B cell (primary cell): ENCODE data around the gene ANKRD37. TPM values are rescaled to one million over a fixed set of nuclear protein-coding genes. Genes with fewer than 3 reads are reported as not detected.

Experiments
- ATAC-seq: fragments of 200-7000 bp; cut with Tn5 transposase; one replicate; pipeline ENCODE4 v1.10.0; 2021; ENCODE audit warnings: low read depth, mild to moderate bottlenecking, moderate number of reproducible peaks, moderate library complexity
- CTCF ChIA-PET: fragments of 350-600 bp; sonication (Branson Sonifier 250); formaldehyde crosslinking; loops from one replicate; lab custom pipeline; 2021; ENCODE audit warnings: antibody characterized with exemption, inconsistent platforms; lab: Charles Lee
- POLR2A ChIA-PET: fragments of 350-600 bp; sonication (Branson Sonifier 250); formaldehyde crosslinking; loops from one replicate; lab custom pipeline; 2021; ENCODE audit warnings: antibody characterized with exemption; lab: Charles Lee
- DNase-seq: peaks from one replicate; pipeline ENCODE4 v3.0.0; 2013
- H2AFZ ChIP-seq: 2 replicates; pipeline ENCODE4 v1.6.1; 2012; ENCODE audit warnings: mild to moderate bottlenecking, low read depth, low read length; ENCODE audit not compliant: insufficient read depth, poor library complexity, severe bottlenecking
- H3K27ac ChIP-seq, 2 donors: 1 replicate in 1 of 2; 2 replicates in 1 of 2; pipeline ENCODE4 v1.5.1; 2012 to 2013; ENCODE audit warnings: low read length in 2 of 2, mild to moderate bottlenecking in 2 of 2, moderate library complexity in 1 of 2
- H3K27me3 ChIP-seq, 4 experiments: fragments of 200-600 bp in 1 of 4; sonication (generic) in 1 of 4; replicated peaks in 1 of 4; 1 replicate in 2 of 4; 2 replicates in 2 of 4; pipeline versions ENCODE4 v1.6.1 to v1.7.0; 2013 to 2016; ENCODE audit warnings: low read length in 3 of 4, mild to moderate bottlenecking in 2 of 4, mixed read lengths in 1 of 4, moderate library complexity in 1 of 4; ENCODE audit not compliant: insufficient read depth in 4 of 4, control insufficient read depth in 3 of 4; ENCODE audit errors: control extremely low read depth in 1 of 4
- H3K36me3 ChIP-seq, 2 experiments: replicated peaks in 1 of 2; 1 replicate in 1 of 2; 2 replicates in 1 of 2; pipeline versions ENCODE4 v1.6.1 to v1.7.1; 2013; ENCODE audit warnings: low read length in 1 of 2; ENCODE audit not compliant: insufficient read depth in 2 of 2, control insufficient read depth in 1 of 2; ENCODE audit errors: control extremely low read depth in 1 of 2, extremely low read depth in 1 of 2
- H3K4me1 ChIP-seq, 2 donors: fragments of 200-600 bp in 1 of 2; sonication (generic) in 1 of 2; 1 replicate in 1 of 2; 2 replicates in 1 of 2; pipeline versions ENCODE4 v1.5.1 to v1.6.1; 2013 to 2017; ENCODE audit warnings: low read length in 2 of 2; ENCODE audit not compliant: control insufficient read depth in 2 of 2, insufficient read depth in 2 of 2
- H3K4me2 ChIP-seq: replicated peaks from 2 replicates; pipeline ENCODE3; 2012; ENCODE audit warnings: mild to moderate bottlenecking, low read depth, low read length; ENCODE audit not compliant: poor library complexity, severe bottlenecking
- H3K4me3 ChIP-seq, 5 experiments: fragments of 200-600 bp in 1 of 5; sonication (generic) in 1 of 5; 1 replicate in 3 of 5; 2 replicates in 2 of 5; pipeline versions ENCODE4 v1.5.1 to v1.7.0; 2011 to 2016; ENCODE audit warnings: low read length in 4 of 5, mild to moderate bottlenecking in 4 of 5, low read depth in 2 of 5, control low read depth in 1 of 5, moderate library complexity in 1 of 5; ENCODE audit not compliant: insufficient read depth in 1 of 5; ENCODE audit errors: control extremely low read depth in 1 of 5, extremely low read depth in 1 of 5
- H3K79me2 ChIP-seq: fragments of 200-600 bp; sonication (generic); one replicate; pipeline ENCODE4 v1.6.0; 2016; ENCODE audit warnings: low read length; ENCODE audit not compliant: control insufficient read depth, insufficient read depth
- H3K9ac ChIP-seq: fragments of 200-600 bp; sonication (generic); 2 replicates; pipeline ENCODE4 v1.6.1; 2017; ENCODE audit warnings: mild to moderate bottlenecking, low read length, moderate library complexity
- H3K9me3 ChIP-seq, 3 donors: one replicate each; pipeline versions ENCODE4 v1.6.1 to v1.7.1; 2013; ENCODE audit warnings: low read length in 2 of 3; ENCODE audit not compliant: control insufficient read depth in 2 of 3, insufficient read depth in 1 of 3; ENCODE audit errors: control extremely low read depth in 1 of 3
- H4K20me1 ChIP-seq: 2 replicates; pipeline ENCODE4 v1.6.0; 2012; ENCODE audit warnings: mild to moderate bottlenecking, low read length; ENCODE audit not compliant: insufficient read depth, control insufficient read depth, poor library complexity, severe bottlenecking
- H3K27ac Mint-ChIP-seq: one replicate; pipeline ENCODE4 v1.8.0; 2021; ENCODE audit warnings: mixed read lengths
- H3K27me3 Mint-ChIP-seq: one replicate; pipeline ENCODE4 v1.8.0; 2021; ENCODE audit warnings: mixed read lengths
- H3K4me1 Mint-ChIP-seq: one replicate; pipeline ENCODE4 v1.8.0; 2021; ENCODE audit warnings: mixed read lengths
- H3K4me3 Mint-ChIP-seq: one replicate; pipeline ENCODE4 v1.8.0; 2021; ENCODE audit warnings: mixed read lengths
- H3K9me3 Mint-ChIP-seq: one replicate; pipeline ENCODE4 v1.8.0; 2022; ENCODE audit warnings: mixed read lengths; ENCODE audit not compliant: insufficient read depth
- CTCF ChIP-seq: fragments of 200-600 bp; IDR thresholded peaks from one replicate; pipeline ENCODE4 v1.8.0; 2022; ENCODE audit warnings: antibody characterized with exemption, mild to moderate bottlenecking
- EZH2 ChIP-seq: IDR thresholded peaks from 2 replicates; pipeline ENCODE4 v1.6.1; 2012; ENCODE audit warnings: borderline replicate concordance, low read depth, mild to moderate bottlenecking, moderate library complexity, low read length; ENCODE audit not compliant: insufficient read depth, poor library complexity, severe bottlenecking
- WGBS: methylation state at CpG from one replicate; pipeline ENCODE4 v1.1.5; 2013; ENCODE audit warnings: missing lambda C conversion rate; ENCODE audit not compliant: insufficient coverage; 5-methylcytosine and 5-hydroxymethylcytosine counted together
- intact Hi-C: fragments of 100-400 bp; cut with micrococcal nuclease; formaldehyde crosslinking; loops from one replicate; pipeline ENCODE4 v1.10.0; 2022
- polyA plus RNA-seq: library from polyadenylated mRNA; depleted of rRNA; stranded (reverse); fragments of >200 nt; gene quantifications from 2 replicates; pipeline ENCODE4 v1.2.3, GENCODE V29; 2012
- total RNA-seq, 2 donors: library from RNA; stranded (reverse); fragments of 120-200 nt in 1 of 2; gene quantifications; 1 replicate in 1 of 2; 2 replicates in 1 of 2; pipeline versions ENCODE4 v1.2.3 to v1.2.4, GENCODE V29; 2013 to 2022

ANKRD37 gene
- total and polyA plus RNA-seq, 2 donors (not counting 1 experiment from before 2014, with no cell fraction given) = 29.6 to 30.6 TPM

- Mint-ChIP-seq H3K9me3 (no peaks in the 10 kb centered on the region), H3K4me1 (peaks cover 3% of the 10 kb centered on the region), H3K27me3 (no peaks in the 10 kb centered on the region), H3K27ac (no peak overlapping the region), H3K4me3 (no peak overlapping the region)
- WGBS = no CpG with 5 or more reads among the region's 3 CpGs
- no peak for TF ChIP-seq CTCF
- TF ChIP-seq EZH2 = no peak
- ATAC-seq = no peak
- H3K4me1 ChIP-seq = no peaks in the 10 kb centered on the region
- CTCF ChIA-PET = no interaction called here
- H3K9ac ChIP-seq = no peak overlapping the region
- no peaks in the 10 kb centered on the region for H4K20me1 ChIP-seq
- no peak overlapping the region for H3K27ac ChIP-seq
- H3K4me2 ChIP-seq = no peak overlapping the region
- no peaks in the 10 kb centered on the region for H3K27me3 ChIP-seq
- no peak overlapping the region for H3K4me3 ChIP-seq
- no peak overlapping the region for H2AFZ ChIP-seq
- intact Hi-C loops = no loop called here
- H3K79me2 ChIP-seq = no peaks in the 10 kb centered on the region
- no peaks in the 10 kb centered on the region for H3K9me3 ChIP-seq
- POLR2A ChIA-PET = no interaction called here
- DNase-seq = no peak
- peaks cover 5 to 18% of the 10 kb centered on the region in 2 experiments for H3K36me3 ChIP-seq
These were observed 33.4 kb upstream of the ANKRD37 start for GRCh38 chr4:185363251-185363650.

- no peaks in the 10 kb centered on the region for H3K27me3 Mint-ChIP-seq
- no peak for TF ChIP-seq CTCF
- no peak for TF ChIP-seq EZH2
- H3K9me3 Mint-ChIP-seq = no peaks in the 10 kb centered on the region
- ChIA-PET CTCF (interaction anchor here (0.5 kb wide), 1 partner anchor 241 kb away, joined by 3 read pairs; no protein-coding TSS in a partner anchor), POLR2A (no interaction called here)
- Histone ChIP-seq H3K4me1 (no peaks in the 10 kb centered on the region), H3K9ac (no peak overlapping the region), H3K36me3 (peaks cover 5 to 15% of the 10 kb centered on the region in 2 experiments), H2AFZ (no peak overlapping the region), H3K27ac (no peak overlapping the region), H4K20me1 (no peaks in the 10 kb centered on the region), H3K9me3 (no peaks in the 10 kb centered on the region), H3K79me2 (no peaks in the 10 kb centered on the region), H3K27me3 (no peaks in the 10 kb centered on the region), H3K4me3 (no peak overlapping the region), H3K4me2 (no peak overlapping the region)
- no peak overlapping the region for H3K4me3 Mint-ChIP-seq
- intact Hi-C loops = no loop called here
- WGBS = 95% methylated on average over 2 of the region's 5 CpGs
- H3K27ac Mint-ChIP-seq = no peak overlapping the region
- no peak for DNase-seq
- no peaks in the 10 kb centered on the region for H3K4me1 Mint-ChIP-seq
- ATAC-seq = no peak
These were observed 31.8 kb upstream of the ANKRD37 start for GRCh38 chr4:185364886-185365285.
